ENCODE results near the gene GLS. TPM values are rescaled to one million over a fixed set of nuclear protein-coding genes. Genes with fewer than 3 reads are reported as not detected.

GLS gene
- total RNA-seq, 3 donors from 2014 or later (not counting 1 experiment from before 2014, with no cell fraction given): 279 to 322 (median 285) TPM

DNA sequence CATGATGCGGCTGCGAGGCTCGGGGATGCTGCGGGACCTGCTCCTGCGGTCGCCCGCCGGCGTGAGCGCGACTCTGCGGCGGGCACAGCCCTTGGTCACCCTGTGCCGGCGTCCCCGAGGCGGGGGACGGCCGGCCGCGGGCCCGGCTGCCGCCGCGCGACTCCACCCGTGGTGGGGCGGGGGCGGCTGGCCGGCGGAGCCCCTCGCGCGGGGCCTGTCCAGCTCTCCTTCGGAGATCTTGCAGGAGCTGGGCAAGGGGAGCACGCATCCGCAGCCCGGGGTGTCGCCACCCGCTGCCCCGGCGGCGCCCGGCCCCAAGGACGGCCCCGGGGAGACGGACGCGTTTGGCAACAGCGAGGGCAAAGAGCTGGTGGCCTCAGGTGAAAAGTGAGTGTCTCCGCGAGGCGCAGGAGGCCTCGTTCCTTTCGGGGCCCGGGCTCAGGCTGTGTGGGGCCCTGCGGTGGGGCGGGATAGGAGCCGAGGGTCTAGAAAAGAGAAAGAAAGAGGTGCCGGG lies 520 bp downstream of the GLS start:
- TF ChIP-seq CTCF (IDR thresholded peaks at IDR 0.05): no peak
- Histone ChIP-seq H3K27ac (ENCODE audit: low read length) (peak overlapping the region; percentile 95), H3K27me3 (ENCODE audit: control insufficient read depth, insufficient read depth, low read length) (no peaks in the 10 kb centered on the region), H3K4me1 (ENCODE audit: control insufficient read depth, insufficient read depth, low read length) (peaks cover 21% of the 10 kb centered on the region), H3K4me3 (ENCODE audit: low read length) (peak overlapping the region; percentile 81), H3K36me3 (ENCODE audit: control insufficient read depth, insufficient read depth, low read length) (peaks cover 7% of the 10 kb centered on the region), H3K9me3 (ENCODE audit: control insufficient read depth, insufficient read depth, low read length) (no peaks in the 10 kb centered on the region)
- peaks cover 40 to 41% of the 10 kb centered on the region in 2 donors for H3K4me1 Mint-ChIP-seq
- intact Hi-C loops (cut with micrococcal nuclease): loop anchor here (5.0 to 10.0 kb wide), 3 partner anchors 246 to 1099 kb away; partner anchors contain the start of genes NEMP2, ORMDL1 and PMS1
- peaks cover 0 to 2% of the 10 kb centered on the region in 2 donors for H3K27me3 Mint-ChIP-seq (ENCODE audit: low read depth in 2 of 2)
- H3K36me3 Mint-ChIP-seq: no peaks in the 10 kb centered on the region
- peak overlapping the region; percentile 99 to 100 for H3K27ac Mint-ChIP-seq
- H3K4me3 Mint-ChIP-seq: peak overlapping the region; percentile 98
- no peaks in the 10 kb centered on the region for H3K9me3 Mint-ChIP-seq
- DNase-seq (no peak), ATAC-seq (peak in 2 of 3 donors; percentile 0 to 2)
- under 1% methylated on average over 60 of the region's 60 CpGs for WGBS (ENCODE audit: insufficient coverage)

- H3K4me3 ChIP-seq (ENCODE audit: low read length): peak overlapping the region; percentile 81
- intact Hi-C loops (cut with micrococcal nuclease): loop anchor here (2.0 to 10.0 kb wide), 7 partner anchors 133 to 1100 kb away; partner anchors contain the start of genes NAB1, NEMP2, ORMDL1 and PMS1
- Mint-ChIP-seq H3K4me1 (peaks cover 40% of the 10 kb centered on the region in 2 donors), H3K9me3 (no peaks in the 10 kb centered on the region), H3K4me3 (peak overlapping the region; percentile 98), H3K27me3 (ENCODE audit: low read depth in 2 of 2) (peaks cover 0 to 2% of the 10 kb centered on the region in 2 donors), H3K27ac (peak overlapping the region; percentile 99 to 100), H3K36me3 (no peaks in the 10 kb centered on the region)
- DNase-seq (peak; percentile 74 to 91), ATAC-seq (peak; percentile 56 to 76 (median 58))
- no peak for TF ChIP-seq CTCF (IDR thresholded peaks at IDR 0.05)
- H3K27me3 ChIP-seq (ENCODE audit: control insufficient read depth, insufficient read depth, low read length): no peaks in the 10 kb centered on the region
- H3K36me3 ChIP-seq (ENCODE audit: control insufficient read depth, insufficient read depth, low read length): peaks cover 7% of the 10 kb centered on the region
- no peaks in the 10 kb centered on the region for H3K9me3 ChIP-seq (ENCODE audit: control insufficient read depth, insufficient read depth, low read length)
- peaks cover 26% of the 10 kb centered on the region for H3K4me1 ChIP-seq (ENCODE audit: control insufficient read depth, insufficient read depth, low read length)
- H3K27ac ChIP-seq (ENCODE audit: low read length): peak overlapping the region; percentile 95
- WGBS (ENCODE audit: insufficient coverage): under 1% methylated on average over 45 of the region's 46 CpGs
Measured at GRCh38 chr2:190881598-190882410, 1.2 kb downstream of the GLS start.

- Mint-ChIP-seq H3K27ac (peak overlapping the region; percentile 99 to 100), H3K36me3 (no peaks in the 10 kb centered on the region), H3K27me3 (ENCODE audit: low read depth in 2 of 2) (peaks cover 0 to 2% of the 10 kb centered on the region in 2 donors), H3K9me3 (no peaks in the 10 kb centered on the region), H3K4me3 (peak overlapping the region; percentile 98), H3K4me1 (peaks cover 41 to 42% of the 10 kb centered on the region in 2 donors)
- Histone ChIP-seq H3K36me3 (ENCODE audit: control insufficient read depth, insufficient read depth, low read length) (peaks cover 7% of the 10 kb centered on the region), H3K4me1 (ENCODE audit: control insufficient read depth, insufficient read depth, low read length) (peaks cover 26% of the 10 kb centered on the region), H3K27me3 (ENCODE audit: control insufficient read depth, insufficient read depth, low read length) (no peaks in the 10 kb centered on the region), H3K4me3 (ENCODE audit: low read length) (peak overlapping the region; percentile 81), H3K27ac (ENCODE audit: low read length) (peak overlapping the region; percentile 95), H3K9me3 (ENCODE audit: control insufficient read depth, insufficient read depth, low read length) (no peaks in the 10 kb centered on the region)
- WGBS (ENCODE audit: insufficient coverage): 0% methylated on average over 4 of the region's 5 CpGs
- intact Hi-C loops (cut with micrococcal nuclease): loop anchor here (2.0 to 10.0 kb wide), 7 partner anchors 132 to 1100 kb away; partner anchors contain the start of genes NAB1, NEMP2, ORMDL1 and PMS1
- ATAC-seq: no peak
- no peak for DNase-seq
- TF ChIP-seq CTCF (IDR thresholded peaks at IDR 0.05): no peak
Measured at GRCh38 chr2:190882411-190882766, 1.8 kb downstream of the GLS start.
